Inflammatory macrophage treated with lipopolysaccharide for 4 hours (primary cell): Measurements from ENCODE around the gene CERK.
"Not testable (repeated sequence)": the region's sequence is repeated elsewhere in the genome, so short reads cannot be mapped to it uniquely, and the experiment has no call there.

Experiments used
- DNase-seq: peaks from one replicate; pipeline ENCODE4 v3.0.0-alpha.2; 2020

Gene CERK, protein sequence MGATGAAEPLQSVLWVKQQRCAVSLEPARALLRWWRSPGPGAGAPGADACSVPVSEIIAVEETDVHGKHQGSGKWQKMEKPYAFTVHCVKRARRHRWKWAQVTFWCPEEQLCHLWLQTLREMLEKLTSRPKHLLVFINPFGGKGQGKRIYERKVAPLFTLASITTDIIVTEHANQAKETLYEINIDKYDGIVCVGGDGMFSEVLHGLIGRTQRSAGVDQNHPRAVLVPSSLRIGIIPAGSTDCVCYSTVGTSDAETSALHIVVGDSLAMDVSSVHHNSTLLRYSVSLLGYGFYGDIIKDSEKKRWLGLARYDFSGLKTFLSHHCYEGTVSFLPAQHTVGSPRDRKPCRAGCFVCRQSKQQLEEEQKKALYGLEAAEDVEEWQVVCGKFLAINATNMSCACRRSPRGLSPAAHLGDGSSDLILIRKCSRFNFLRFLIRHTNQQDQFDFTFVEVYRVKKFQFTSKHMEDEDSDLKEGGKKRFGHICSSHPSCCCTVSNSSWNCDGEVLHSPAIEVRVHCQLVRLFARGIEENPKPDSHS

DNA sequence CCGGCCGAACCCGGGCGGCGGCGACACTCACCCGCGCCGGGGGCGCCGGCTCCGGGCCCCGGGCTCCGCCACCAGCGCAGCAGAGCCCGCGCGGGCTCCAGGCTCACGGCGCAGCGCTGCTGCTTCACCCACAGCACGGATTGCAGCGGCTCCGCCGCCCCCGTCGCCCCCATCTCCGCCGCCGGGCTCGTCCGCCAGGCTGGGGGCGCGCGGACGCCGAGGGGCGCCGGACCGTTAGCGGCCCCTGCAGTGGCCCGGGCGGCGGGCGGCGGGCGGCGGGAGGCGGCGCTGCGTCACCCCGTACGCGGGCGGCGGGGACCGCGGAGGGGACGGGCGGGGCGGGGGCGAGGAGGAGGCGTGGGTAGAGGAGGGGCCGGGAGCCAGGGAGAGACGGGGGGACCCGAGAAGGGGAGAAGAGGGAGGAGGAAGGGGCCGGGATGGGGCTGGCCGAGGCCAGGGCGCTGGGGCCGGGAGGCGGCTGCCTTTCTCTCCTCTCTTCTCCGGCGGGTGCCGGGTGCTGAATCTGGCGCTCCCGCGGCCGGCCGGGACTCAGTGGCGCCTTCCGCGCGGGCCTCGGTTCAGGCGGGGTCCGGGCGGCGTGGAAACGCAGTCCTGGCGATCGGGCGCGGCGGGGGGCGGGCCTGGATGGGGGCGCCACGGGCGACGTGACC, at the start of gene CERK:
Gene CERK (minus strand): TSS at position 277 of the 671 bp plus-strand sequence. CDS start 104 bp downstream, at position 173.
- peak; percentile 32 for DNase-seq

DNA sequence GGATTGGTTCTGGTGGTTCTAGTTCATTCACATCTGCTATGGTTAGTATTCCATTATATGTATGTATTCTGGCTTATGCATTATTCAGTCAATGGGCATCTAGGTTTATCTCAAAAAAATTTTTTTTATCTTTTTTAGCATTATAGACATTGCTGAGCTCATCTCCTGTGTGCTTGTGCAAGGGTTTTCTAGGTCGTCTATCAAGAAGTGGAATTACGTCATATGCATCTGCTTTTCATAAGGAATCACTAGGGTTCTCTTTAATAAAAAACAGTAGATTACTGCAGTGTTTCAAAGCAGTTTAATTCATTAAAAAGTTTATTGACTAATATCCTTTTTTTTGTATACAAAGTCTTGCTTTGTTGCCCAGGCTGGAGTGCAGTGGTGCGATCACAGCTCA, 45.7 kb upstream of the CERK start:
- peak; percentile 44 for DNase-seq

DNA sequence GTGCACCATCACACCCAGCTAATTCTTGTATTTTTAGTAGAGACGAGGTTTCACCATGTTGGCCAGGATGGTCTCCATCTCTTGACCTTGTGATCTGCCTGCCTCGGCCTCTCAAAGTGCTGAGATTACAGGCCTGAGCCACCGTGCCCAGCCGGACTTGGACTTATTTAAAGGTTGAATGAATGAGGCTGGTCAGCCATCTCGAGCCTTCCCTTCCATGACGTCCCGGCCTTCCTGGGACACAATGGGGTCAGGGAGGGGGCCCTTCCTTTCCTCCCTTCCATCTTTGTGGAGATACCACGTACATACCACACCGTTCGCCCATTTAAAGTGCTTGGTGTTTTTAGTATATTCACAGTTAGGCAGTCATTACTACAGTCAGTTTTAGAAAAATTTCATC, 44.1 kb upstream of the CERK start:
- DNase-seq: not testable (repeated sequence)

DNA sequence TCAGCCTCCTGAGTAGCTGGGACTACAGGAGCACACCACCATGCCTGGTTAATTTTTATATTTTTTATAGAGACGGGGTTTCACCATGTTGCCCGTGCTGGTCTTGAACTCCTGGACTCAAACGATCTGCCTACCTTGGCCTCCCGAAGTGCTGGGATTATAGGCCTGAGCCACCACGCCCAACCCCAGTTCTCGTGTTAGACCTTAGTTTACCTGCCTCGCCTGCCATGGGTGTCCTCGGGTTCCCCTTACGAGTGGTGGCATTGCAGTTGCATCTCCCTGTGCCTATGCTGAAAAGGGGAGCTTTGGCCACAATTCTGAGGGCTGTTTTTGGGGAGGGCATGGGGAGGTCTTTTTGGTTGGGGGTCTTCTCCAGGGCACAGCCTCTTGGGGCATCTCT, 43.2 kb upstream of the CERK start:
- no peak for DNase-seq

DNA sequence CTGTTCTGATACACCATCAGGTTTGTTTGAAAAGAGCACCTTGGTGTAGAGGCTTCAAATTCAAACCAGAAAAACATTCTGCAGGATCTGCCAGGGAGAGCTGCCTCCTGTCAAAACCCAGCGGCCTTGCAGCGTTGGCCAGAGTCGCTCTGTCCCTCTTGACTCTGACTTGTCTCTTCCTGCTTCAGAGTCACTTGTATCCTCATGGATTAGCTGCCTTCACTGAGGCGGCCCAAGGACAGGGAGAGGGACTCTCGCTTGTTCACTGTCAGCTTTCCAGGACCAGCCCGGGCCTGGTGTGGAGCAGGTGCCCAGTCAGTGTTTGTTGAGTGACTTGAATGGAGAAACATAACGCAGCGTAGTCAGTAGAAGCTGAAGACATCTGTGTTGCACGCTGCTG, 42.4 kb upstream of the CERK start:
- no peak for DNase-seq

DNA sequence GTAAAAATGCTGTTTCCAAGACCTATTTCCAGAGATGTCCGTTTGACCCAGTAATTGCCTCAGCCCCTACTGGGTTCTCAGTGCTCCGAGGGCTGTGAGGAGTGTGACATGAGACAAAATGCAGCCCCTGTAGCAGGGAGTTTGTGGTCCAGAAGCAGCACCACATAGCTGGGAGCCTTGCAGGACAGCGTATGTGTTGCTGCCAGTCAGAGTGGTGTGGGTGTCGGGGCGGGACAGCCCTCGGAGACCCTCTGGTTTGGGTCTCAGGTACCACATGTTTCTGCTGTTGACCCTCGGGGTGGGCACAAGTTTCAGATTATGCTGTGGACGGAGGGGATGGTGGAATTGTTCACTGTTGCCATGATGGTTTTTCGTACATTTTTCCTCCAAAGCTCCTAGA, 41.6 kb upstream of the CERK start:
- DNase-seq: no peak

DNA sequence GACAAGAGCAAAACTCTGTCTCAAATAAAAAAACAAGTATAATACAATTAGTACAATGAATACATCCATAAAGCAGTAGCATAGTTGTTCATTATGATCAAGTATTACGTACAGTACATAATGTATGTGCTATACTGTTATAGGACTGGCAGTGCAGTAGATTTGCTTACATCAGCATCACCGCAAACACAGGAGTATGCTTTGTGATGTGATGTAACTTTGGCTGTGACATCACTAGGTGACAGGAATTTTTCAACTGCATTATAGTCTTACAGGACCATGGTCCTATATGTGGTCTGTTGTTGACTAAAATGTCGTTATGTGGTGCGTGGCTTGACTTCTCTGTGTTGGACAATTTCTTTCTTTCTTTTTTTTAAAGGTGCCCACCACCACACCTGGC, 41.0 kb upstream of the CERK start:
- no peak for DNase-seq

DNA sequence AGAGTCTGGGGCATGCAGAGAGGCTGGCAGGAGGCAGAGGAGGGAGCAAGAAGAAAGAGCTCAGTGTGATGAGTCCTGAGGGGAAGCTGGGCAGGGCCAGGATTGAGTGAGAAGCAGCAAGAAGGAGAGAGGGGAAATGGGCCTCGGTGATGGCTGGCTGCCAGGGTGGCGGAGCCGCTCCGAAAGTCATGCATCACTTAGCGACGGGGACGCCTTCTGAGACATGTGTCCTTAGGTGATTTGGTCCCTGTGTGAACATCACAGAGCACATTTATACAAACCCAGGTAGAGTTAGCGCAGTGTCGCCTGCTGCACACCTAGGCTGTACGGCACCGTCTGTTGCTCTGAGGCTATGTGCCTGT, 39.5 kb upstream of the CERK start:
- peak; percentile 42 for DNase-seq

DNA sequence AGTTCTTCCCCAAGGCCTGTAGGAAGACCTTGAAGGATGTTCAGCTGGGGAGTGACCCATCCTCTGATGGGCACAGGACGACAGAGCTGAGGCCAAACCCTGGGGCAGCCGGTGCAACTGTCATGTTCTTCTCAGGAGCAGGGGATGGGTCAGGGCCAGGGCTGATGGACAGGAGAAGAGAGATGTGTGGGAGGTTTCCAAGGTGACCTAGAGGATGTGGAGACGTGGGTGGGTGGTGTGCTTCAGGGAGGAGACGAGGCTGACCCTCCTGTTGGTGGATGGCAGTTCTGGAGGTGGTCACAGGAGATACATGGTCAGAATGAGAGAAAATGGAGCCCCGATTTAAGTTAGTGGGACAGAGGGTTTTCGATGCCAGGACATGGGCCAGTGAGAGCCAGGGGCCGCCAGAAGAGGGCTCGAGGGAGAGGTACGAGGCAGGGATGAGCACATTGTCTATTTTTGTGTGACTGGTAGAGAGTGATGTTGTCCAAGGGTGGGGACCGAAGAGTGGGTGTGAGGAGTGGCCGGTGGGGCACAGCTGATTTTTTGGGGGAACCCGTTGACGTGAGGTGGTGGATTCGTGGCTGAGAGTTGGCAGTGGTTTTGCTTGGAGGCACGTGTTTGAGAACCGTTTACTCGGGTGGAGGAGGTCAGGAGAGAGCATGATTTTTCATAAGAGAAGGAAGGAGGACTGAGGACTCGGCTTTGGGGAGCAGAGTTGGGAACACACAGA, 39.0 kb upstream of the CERK start:
- no peak for DNase-seq

DNA sequence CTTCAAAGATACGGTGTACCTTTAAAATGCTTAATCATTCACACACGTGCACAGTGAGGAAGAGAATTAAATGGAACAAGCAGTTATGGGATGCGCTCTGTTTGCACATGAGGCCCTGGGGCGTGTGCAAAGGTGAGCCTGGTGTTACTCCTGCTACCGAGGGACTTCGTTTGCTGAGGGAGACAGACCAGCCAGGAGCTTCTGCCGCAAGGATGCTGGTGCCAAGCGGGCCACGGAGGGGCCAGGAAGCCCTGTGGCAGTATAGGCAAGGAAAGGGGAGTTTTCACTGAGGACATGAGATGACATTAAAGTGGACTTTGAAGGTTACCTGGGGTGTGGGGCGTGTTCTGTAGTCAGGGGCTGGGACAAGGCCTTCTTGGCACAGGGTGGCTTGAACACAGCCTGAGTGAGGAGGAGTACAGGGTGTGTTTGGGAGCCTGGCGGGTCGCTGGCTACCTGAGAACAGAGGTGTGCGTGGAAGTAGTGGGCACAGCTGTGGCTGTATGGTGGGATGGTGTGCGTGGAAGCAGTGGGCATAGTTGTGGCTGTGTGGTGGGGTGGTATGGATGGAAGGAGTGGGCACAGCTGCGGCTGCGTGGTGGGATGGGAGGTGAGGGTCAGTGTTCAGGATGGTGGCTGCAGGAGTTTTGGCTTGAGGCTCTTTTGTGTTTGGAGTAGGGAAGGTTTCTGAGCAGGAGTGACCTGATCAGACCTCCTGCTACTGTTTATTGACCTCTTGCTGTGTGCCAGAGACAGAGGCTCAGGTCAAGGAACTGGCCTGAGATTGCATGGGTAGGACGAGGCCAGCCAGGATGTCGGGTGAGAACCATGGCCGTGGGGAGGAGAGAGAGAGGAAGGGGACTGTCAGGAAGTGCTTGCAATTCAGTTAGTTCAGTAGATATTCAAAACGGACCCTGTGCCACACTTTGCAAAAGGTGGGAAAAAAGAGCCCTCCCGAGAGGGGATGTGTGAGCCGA, 38.1 kb upstream of the CERK start:
- no peak for DNase-seq

DNA sequence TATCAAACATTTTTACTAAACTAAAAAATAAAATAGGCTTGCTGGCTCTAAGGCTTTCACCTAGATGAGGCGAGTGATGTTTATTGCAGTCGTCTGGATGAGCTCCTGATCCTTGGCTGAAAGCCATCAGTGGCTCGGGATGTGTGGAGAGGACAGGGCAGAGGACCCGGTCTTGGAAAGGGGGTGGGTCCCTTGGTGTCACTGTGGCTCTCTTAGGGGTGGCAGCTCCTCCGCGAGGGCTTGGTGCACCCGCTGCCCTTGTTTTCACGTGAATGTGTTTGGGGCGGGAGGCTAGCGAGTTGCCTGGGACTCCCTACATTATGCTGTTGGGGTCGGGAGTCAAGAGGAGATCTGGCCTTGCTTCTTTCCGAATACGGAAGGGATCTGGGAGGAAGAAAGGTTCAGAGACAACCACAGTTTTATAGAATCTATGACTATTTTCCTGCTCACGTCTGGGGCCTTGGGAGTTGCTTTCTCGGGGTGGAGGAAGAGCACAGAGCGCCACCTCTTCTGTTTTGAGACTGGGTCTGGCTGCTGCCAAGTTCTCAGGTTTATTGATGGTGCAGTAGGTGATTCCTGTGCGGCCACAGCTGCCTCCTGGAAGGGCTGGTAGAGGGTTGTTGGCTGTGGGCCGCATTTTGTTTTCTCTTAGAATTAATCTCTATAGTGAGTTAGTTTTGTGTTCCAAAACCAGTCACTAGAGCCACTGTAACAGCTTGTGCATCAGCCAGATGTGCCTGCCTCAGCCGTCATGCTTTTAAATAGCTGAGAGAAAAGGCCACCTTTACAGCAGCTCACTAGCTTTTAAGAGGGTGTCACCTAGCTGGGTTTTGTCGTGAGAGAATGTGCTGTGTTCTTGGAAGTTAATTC, 37.2 kb upstream of the CERK start:
- DNase-seq: no peak

DNA sequence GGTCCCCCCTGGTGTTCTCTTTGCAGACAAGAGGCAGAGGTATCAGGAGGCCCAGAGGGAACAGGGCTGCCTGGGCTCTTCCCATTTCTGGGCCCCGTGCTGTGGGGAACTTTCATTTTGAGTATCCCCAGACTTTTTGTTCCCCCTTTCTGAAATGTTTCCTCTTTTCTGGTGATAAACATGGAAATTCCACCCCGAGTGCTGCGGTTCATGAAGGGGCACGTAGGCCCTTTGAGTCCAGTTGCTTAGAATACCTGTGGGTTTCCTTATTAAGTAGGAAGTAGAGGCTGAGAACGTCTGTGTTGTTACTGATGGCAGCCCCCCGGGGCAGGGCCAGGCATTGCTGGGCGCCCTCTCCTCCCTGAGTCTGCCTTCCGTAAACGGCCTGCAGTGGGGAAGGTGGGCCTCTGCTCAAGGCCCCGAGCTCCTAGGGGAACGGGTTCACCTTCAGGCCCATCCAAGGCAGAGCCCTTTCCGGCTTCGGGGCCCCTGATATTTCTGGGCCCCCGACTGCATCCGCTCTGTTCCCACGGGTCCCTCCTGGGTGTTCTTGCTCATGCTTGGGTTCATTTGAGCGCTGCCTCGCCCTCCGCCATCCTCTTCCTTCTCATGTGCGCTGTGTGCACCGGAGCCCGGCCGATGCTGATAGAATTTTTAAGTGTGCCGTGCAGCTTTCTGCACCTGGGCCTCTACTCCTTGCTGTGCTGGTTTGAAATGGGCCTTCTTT, 36.4 kb upstream of the CERK start:
- peak; percentile 96 for DNase-seq

DNA sequence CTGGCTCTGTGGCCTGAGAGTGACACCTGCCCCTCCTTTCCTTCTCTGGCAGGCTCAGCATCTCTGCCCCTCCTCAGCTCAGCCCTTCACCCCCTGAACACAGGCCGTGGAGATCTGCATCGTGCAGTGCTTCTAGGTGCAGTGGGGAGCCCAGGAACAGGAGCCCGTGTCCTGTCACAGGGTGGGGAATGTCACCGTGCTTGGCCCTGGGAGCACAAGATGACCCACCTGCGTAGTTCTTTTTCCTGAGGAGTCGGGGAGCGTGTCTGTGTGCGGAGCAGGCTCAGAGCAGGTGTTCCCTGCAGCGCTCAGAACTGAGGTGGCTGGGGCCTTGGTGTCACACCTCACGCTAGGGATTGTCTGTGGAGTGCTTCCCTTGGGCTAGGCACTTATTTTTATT, 35.0 kb upstream of the CERK start:
- no peak for DNase-seq

DNA sequence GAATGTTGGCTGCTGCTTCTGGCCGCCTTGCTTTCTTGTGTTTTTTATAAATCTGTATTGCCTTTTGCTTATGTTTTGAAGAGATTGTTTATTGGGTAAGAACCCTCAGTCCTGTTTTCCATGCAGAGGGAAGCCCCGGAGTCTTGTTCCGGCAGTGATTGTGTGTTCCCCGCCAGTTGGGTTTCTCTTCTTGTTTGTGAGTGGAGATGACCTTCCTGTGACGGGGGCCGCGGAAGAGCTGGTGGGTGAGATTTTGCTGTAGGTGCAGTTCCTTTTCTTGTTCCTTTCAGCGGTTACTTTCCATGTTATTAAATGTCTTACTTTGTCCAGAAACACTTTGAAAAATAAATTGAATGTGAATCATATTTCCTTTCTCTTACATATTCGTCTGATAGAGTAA, 32.7 kb upstream of the CERK start:
- peak; percentile 86 for DNase-seq

DNA sequence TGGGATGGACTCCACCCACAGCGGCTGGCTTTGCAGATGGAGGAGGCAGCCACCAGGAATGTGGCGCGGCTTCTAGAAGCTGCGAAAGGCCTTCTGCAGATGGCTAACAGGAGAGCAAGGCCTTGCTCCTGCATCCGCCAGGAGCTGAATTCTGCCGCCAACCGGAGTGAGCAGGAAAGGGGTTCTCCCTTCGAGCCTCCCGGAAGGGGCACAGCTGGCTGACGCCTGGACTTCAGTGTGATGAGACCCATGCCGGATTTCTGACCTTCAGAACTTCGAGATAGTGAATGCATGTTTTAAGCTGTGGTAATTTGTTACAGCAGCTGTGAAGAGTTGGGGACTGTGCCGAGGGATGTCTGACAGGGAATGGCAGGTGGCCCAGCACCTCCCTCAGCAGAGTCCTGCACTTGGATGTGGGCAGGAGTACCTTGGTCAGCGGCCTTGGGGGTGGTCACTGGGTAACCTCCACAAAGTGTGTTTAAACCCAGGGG, 32.1 kb upstream of the CERK start:
- DNase-seq: no peak

DNA sequence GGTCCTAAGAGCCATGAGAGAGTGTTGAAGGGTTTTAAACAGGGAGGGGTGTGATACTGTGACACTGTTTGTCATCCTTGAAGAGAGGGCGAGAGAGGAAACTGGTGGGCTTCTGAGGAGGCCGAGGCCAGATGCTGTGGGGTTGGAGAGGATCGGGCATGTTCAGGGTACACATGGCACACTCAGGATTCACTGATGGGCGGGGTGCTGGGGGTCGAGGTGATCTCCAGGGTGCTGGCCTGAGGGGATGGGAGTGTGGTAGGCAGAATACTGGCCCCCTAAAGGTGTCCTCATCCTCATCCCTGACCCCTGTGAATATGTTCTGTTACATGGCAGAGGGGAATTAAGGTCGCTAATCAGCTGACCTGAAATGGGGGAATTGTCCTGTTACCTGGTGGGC, 31.7 kb upstream of the CERK start:
- DNase-seq: no peak

DNA sequence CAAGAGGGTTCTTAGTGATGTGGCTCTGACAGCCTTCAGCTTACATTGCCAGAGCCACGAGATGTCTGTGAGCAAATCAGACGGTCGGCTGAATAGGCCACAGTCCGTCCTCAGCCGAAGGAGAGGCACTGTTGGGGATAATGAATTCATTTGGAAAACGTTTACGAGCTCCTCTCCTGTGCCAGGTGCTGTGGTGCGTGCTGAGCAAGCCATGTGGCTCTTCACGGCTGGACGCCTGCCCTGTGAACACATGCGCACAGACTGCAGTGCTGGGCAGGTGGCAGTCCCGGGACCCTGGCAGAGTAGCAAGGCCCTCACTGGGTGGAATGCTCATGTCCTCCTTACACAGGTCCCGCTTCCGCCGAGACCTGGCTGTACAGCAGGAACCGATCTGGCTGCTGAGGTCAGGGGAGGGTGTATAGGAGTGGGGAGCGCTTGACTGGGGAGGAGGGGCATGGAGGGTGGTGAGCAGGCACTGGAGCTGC, 31.2 kb upstream of the CERK start:
- DNase-seq: no peak

DNA sequence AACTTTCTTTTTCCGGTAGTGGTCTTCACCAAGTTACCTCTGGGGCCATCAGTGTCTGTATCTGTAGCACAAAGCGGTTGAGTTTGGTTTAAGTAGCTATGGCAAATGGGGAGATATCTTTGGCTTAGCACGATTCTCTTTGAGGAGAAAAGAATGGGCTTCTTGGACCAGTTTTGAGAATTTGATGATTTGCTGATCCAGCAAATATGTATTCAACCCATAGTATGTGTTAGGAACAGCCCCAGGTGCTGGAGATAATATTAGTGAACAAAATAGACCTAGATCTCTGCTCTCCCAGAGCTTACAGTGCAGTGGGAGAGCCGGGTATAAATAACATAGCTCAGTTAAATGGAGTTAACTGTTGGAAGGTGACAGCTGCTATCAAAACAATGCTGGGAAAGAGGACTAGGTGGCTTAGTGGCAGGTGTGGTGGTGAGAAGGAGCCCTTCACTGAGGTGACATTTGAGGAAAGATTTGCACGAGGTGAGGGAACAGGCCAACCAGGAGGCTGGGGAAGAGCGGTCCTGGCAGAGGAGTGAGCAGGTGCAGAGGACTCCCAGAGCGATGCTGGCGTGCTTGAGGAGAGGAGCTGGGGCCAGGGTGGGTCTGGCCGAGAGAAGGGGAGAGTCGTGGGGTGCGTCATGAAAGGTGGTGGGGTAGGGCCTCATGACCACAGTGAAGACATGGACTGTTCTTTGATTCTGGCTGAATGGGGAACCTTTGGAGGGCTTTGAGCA, 29.4 kb upstream of the CERK start:
- no peak for DNase-seq

DNA sequence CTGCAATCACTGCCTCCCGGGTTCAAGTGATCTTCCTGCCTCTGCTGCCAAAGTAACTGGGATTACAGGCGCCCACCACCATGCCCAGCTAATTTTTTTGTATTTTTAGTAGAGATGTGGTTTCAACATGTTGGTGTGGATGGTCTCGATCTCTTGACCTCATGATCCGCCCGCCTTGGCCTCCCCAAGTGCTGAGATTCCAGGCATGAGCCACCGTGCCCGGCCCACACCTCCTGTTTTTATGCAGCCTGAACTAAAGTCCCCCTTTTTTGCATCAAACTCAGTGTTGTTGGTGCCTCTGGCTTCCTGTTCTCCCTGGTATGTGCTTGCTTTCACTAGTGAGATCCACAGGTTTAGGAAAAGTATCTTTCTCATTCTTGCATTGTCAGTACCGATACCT, 28.6 kb upstream of the CERK start:
- no peak for DNase-seq
